HG03442 (cell line): ENCODE measurements around the gene ZNF526.
A peak's percentile ranks its signal among the peaks of the same experiment; 100 is the strongest.
"Not testable (repeated sequence)": the region's sequence is repeated elsewhere in the genome, so short reads cannot be mapped to it uniquely, and the experiment has no call there.

Experiments
- ATAC-seq: cut with Tn5 transposase; IDR thresholded peaks from one replicate; pipeline ENCODE4 v1.9.1; 2021; ENCODE audit warnings: mild to moderate bottlenecking, moderate library complexity; ENCODE audit not compliant: unreplicated experiment

Gene ZNF526

GRCh38 chr19:42257842-42258241 lies 37.7 kb downstream of the ZNF526 start:
- ATAC-seq: not testable (repeated sequence)

GRCh38 chr19:42261763-42262162 lies 41.7 kb downstream of the ZNF526 start:
- ATAC-seq: no peak

- not testable (repeated sequence) for ATAC-seq
Observed at GRCh38 chr19:42266105-42266504, 46.0 kb downstream of the ZNF526 start.

GRCh38 chr19:42266928-42267603 lies 47.0 kb downstream of the ZNF526 start:
- not testable (repeated sequence) for ATAC-seq

- no peak for ATAC-seq
Observed at GRCh38 chr19:42267644-42268141, 47.6 kb downstream of the ZNF526 start.

GRCh38 chr19:42268142-42268703 lies 48.1 kb downstream of the ZNF526 start:
- peak; percentile 50 for ATAC-seq

GRCh38 chr19:42268704-42269477 lies 48.8 kb downstream of the ZNF526 start, which contains the start of gene CIC:
CIC (plus strand) TSS chr19:42269252; CDS start chr19:42271784, 2,532 bp downstream.
- peak; percentile 72 for ATAC-seq

- no peak for ATAC-seq
Observed at GRCh38 chr19:42269478-42270345, 49.6 kb downstream of the ZNF526 start.

GRCh38 chr19:42270346-42271044 lies 50.4 kb downstream of the ZNF526 start:
- ATAC-seq: no peak

- ATAC-seq: no peak
Observed at GRCh38 chr19:42271045-42271419, 50.9 kb downstream of the ZNF526 start.

- no peak for ATAC-seq
Observed at GRCh38 chr19:42271861-42272534, 51.9 kb downstream of the ZNF526 start.

GRCh38 chr19:42272535-42272897 lies 52.4 kb downstream of the ZNF526 start:
- ATAC-seq: no peak

GRCh38 chr19:42272989-42273406 lies 52.9 kb downstream of the ZNF526 start:
- ATAC-seq: no peak

- no peak for ATAC-seq
Observed at GRCh38 chr19:42273407-42274064, 53.4 kb downstream of the ZNF526 start.

GRCh38 chr19:42274065-42274682 lies 54.1 kb downstream of the ZNF526 start:
- no peak for ATAC-seq

GRCh38 chr19:42275103-42275502 lies 55.0 kb downstream of the ZNF526 start:
- no peak for ATAC-seq

- no peak for ATAC-seq
Observed at GRCh38 chr19:42275517-42275916, 55.4 kb downstream of the ZNF526 start.

GRCh38 chr19:42276284-42276683 lies 56.2 kb downstream of the ZNF526 start:
- no peak for ATAC-seq

GRCh38 chr19:42276821-42277220 lies 56.7 kb downstream of the ZNF526 start:
- no peak for ATAC-seq
